ENCODE data around the gene SIPA1L3.
A peak's percentile ranks its signal among the peaks of the same experiment; 100 is the strongest.

The SIPA1L3 gene

DNA sequence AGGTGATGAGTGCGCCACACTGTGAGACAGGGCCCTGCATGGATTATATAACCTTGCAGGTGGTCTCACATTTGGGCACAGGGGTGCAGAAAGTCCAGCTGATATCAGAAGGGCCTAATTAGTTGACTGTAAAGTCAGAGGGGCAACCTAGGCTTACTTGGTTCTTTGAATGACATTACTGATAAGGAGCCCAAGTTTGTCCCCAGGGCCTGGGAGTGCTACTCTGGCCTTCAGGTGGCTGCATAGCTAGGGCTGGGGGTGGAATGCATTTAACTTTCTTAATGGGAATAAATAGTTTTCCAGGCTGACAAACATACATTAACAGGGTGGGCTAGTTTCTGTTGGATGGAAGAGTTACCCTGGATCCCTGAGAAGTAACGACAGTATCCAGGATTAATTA lies 3.9 kb upstream of the SIPA1L3 start:
- Histone ChIP-seq H3K36me3 (ENCODE audit: low read length) (no peaks in the 10 kb centered on the region), H3K79me2 (ENCODE audit: insufficient read depth, low read length) (peaks cover 11% of the 10 kb centered on the region), H3K27me3 (ENCODE audit: low read length) (no peaks in the 10 kb centered on the region), H3K4me2 (ENCODE audit: low read depth, low read length, poor library complexity, severe bottlenecking) (no peak overlapping the region), H2AFZ (ENCODE audit: low read depth, low read length, severe bottlenecking) (no peak overlapping the region), H3K4me3 (ENCODE audit: insufficient read depth, low read length, poor library complexity, severe bottlenecking) (no peak overlapping the region), H3K9me3 (ENCODE audit: insufficient read depth, low read length) (no peaks in the 10 kb centered on the region), H3K27ac (ENCODE audit: low read depth, low read length) (peak overlapping the region; percentile 53), H3F3A (ENCODE audit: insufficient read depth) (peaks cover 36% of the 10 kb centered on the region), H4K20me1 (ENCODE audit: low read depth, low read length) (no peaks in the 10 kb centered on the region), H3K9me2 (replicated peaks; ENCODE audit: insufficient read depth, low read length) (no peaks in the 10 kb centered on the region), H3K9ac (ENCODE audit: low read length) (no peak overlapping the region)
- no peak for TF ChIP-seq EZH2phosphoT487 (conservative IDR thresholded peaks at IDR 0.05; ENCODE audit: low read length)
- TF ChIP-seq, protein P1, sequence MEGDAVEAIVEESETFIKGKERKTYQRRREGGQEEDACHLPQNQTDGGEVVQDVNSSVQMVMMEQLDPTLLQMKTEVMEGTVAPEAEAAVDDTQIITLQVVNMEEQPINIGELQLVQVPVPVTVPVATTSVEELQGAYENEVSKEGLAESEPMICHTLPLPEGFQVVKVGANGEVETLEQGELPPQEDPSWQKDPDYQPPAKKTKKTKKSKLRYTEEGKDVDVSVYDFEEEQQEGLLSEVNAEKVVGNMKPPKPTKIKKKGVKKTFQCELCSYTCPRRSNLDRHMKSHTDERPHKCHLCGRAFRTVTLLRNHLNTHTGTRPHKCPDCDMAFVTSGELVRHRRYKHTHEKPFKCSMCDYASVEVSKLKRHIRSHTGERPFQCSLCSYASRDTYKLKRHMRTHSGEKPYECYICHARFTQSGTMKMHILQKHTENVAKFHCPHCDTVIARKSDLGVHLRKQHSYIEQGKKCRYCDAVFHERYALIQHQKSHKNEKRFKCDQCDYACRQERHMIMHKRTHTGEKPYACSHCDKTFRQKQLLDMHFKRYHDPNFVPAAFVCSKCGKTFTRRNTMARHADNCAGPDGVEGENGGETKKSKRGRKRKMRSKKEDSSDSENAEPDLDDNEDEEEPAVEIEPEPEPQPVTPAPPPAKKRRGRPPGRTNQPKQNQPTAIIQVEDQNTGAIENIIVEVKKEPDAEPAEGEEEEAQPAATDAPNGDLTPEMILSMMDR (IDR thresholded peaks at IDR 0.05; ENCODE audit: insufficient read depth, low read length, poor library complexity, severe bottlenecking): no peak

DNA sequence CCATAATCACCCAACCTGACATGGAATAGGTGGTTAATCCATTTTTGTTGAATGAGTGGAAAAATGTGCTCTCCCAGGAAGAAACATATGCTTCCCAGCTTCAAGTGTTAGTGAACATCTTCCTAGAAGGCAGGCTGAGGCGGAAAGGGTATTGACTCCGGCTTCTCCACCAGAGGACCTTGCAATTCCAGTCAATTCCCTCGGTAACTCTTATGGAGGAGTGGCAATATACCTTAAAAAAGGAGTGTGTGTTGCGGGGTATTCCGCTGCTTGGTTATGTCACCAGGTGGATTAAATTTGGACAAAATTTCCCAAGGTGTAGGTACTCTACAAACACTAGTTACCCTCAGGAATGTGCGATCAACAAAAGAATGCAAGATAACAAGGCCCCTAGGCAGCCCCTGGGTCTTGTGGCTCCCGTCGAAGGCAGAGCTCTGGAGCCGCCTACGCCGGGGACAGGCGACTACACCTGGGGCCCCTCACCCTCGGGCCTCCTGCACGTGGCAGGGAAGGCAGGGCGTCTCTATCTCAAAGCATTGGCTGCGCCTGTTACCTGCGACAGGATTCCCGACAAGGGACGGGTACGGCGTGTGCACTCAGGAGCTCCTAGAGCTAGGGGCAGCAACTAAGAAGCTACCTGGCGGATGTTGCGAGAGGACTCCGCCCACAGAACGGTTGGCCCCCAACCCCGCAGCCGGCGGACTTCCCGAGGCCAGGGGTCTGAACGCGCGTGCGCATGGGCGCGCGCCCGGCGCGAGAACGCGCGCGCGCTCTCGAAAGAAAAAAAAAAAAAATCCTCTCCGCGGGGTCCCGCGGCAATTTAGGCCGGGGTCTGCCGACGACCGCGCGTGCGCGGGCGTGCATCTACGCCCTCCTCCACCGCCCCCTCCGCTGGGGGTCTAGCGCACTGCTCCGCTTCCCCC lies 801 bp upstream of the SIPA1L3 start, which contains the start of gene WDR87:
Gene WDR87, minus strand, starts transcription at position 649 of the 923 bp plus-strand sequence. CDS start 8,355 bp downstream, outside the sequence.
- Histone ChIP-seq H3K9ac (ENCODE audit: low read length) (peak within 1 kb of the TSS; percentile 93), H2AFZ (ENCODE audit: low read depth, low read length, severe bottlenecking) (peak within 1 kb of the TSS; percentile 78), H3K27me3 (ENCODE audit: low read length) (no peaks in the 10 kb centered on the region), H3K36me3 (ENCODE audit: low read length) (no peaks in the 10 kb centered on the region), H3K27ac (ENCODE audit: low read depth, low read length) (peak within 1 kb of the TSS; percentile 94), H4K20me1 (ENCODE audit: low read depth, low read length) (no peaks in the 10 kb centered on the region), H3K9me2 (replicated peaks; ENCODE audit: insufficient read depth, low read length) (no peaks in the 10 kb centered on the region), H3K4me2 (ENCODE audit: low read depth, low read length, poor library complexity, severe bottlenecking) (peak within 1 kb of the TSS; percentile 97), H3K79me2 (ENCODE audit: insufficient read depth, low read length) (peaks cover 43% of the 10 kb centered on the region), H3K4me3 (ENCODE audit: insufficient read depth, low read length, poor library complexity, severe bottlenecking) (peak within 1 kb of the TSS; percentile 88), H3K9me3 (ENCODE audit: insufficient read depth, low read length) (no peaks in the 10 kb centered on the region), H3F3A (ENCODE audit: insufficient read depth) (peaks cover 56% of the 10 kb centered on the region)
- TF ChIP-seq EZH2phosphoT487 (conservative IDR thresholded peaks at IDR 0.05; ENCODE audit: low read length): no peak
- TF ChIP-seq, protein P1 (IDR thresholded peaks at IDR 0.05; ENCODE audit: insufficient read depth, low read length, poor library complexity, severe bottlenecking): no peak

DNA sequence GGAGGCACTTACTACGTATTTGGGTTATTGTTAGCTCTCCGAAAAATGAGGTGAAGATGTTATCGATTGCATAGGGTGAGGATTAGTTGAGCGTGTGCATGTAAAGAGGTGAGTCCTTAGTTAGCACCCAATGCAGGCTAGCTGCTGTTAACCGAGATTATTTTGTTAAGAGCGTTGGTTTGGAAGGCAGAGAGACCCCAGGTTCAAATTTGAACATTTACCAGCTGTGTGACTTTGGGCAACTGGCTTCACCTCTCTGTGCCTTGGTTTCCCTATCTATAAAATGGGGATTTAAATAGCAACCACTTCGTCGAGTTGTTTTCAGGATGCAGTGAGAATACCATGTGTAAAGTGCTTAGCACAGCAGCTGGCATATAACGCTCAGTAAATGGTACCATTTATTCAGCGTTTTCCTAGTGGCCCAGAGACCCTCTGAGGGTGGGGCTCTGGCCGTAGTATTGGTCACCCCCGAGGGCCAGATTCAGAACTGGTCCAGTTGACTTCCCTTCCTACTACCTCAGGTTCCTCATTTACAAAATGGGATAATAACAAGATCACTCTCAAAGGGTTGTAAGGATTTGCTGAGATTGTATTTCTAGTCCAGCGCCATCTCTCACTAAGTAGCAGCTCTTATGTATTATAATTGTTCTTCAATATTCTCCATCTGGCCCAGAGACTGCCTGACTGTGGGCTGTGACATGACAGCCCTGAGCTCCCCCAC lies 887 bp downstream of the SIPA1L3 start:
- no peaks in the 10 kb centered on the region for H3K27me3 ChIP-seq (ENCODE audit: low read length)
- peaks cover 69% of the 10 kb centered on the region for H3F3A ChIP-seq (ENCODE audit: insufficient read depth)
- TF ChIP-seq, protein P1 (IDR thresholded peaks at IDR 0.05; ENCODE audit: insufficient read depth, low read length, poor library complexity, severe bottlenecking): no peak
- TF ChIP-seq EZH2phosphoT487 (conservative IDR thresholded peaks at IDR 0.05; ENCODE audit: low read length): no peak
- H3K79me2 ChIP-seq (ENCODE audit: insufficient read depth, low read length): peaks cover 58% of the 10 kb centered on the region
- no peaks in the 10 kb centered on the region for H3K36me3 ChIP-seq (ENCODE audit: low read length)
- no peaks in the 10 kb centered on the region for H3K9me3 ChIP-seq (ENCODE audit: insufficient read depth, low read length)
- H3K9ac ChIP-seq (ENCODE audit: low read length): peak overlapping the region; percentile 93
- H3K4me3 ChIP-seq (ENCODE audit: insufficient read depth, low read length, poor library complexity, severe bottlenecking): peak overlapping the region; percentile 88
- H3K9me2 ChIP-seq (replicated peaks; ENCODE audit: insufficient read depth, low read length): no peaks in the 10 kb centered on the region
- peak overlapping the region; percentile 94 for H3K27ac ChIP-seq (ENCODE audit: low read depth, low read length)
- H2AFZ ChIP-seq (ENCODE audit: low read depth, low read length, severe bottlenecking): no peak overlapping the region
- H3K4me2 ChIP-seq (ENCODE audit: low read depth, low read length, poor library complexity, severe bottlenecking): peak overlapping the region; percentile 97
- no peaks in the 10 kb centered on the region for H4K20me1 ChIP-seq (ENCODE audit: low read depth, low read length)

All from SU-DHL-6 (cell line).